NT2/D1 (cell line): Measurements from ENCODE around the gene ARMS2.

ENCODE experiments used
- SUZ12 ChIP-seq: IDR thresholded peaks from 2 replicates; pipeline ENCODE4 v1.6.1; 2011; ENCODE audit not compliant: insufficient read length, insufficient read depth; ENCODE audit errors: extremely low read depth
- YY1 ChIP-seq: IDR thresholded peaks from 2 replicates; pipeline ENCODE4 v1.6.1; 2011; ENCODE audit not compliant: insufficient read length, insufficient read depth
- ZNF274 ChIP-seq: IDR thresholded peaks from 2 replicates; pipeline ENCODE4 v1.6.1; 2011; ENCODE audit warnings: mild to moderate bottlenecking, low read depth, low read length

DNA sequence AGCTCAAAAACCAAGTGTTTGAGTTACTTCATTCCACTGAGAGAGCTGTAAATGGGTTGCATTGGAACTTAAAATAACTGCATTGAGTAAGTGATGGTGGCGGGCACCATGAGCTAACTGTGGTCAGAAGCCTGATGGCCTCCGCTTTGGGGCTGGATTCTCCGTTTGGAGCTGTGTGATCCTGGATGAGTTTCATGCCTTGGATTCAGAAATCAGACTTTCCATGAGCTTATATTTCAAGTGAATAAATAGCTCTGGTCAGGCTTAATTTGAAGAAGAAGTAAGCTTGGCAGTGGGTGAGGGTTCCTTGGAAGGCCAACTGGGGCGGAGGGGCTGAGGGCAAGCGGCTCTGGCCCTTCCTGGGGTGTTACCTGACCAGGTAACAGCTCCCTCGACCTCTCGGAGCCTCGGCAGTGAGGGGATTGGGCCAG is 12.5 kb downstream of the ARMS2 start:
- no peak for TF ChIP-seq YY1
- no peak for TF ChIP-seq ZNF274
- no peak for TF ChIP-seq SUZ12
